GM12878 (cell line): Measurements from ENCODE around the gene AKAP11. TPM values are rescaled to one million over a fixed set of nuclear protein-coding genes. Genes with fewer than 3 reads are reported as not detected.
A peak's percentile ranks its signal among the peaks of the same experiment; 100 is the strongest.

Source experiments
- ATF2 ChIP-seq: IDR thresholded peaks from 2 replicates; pipeline ENCODE4 v1.6.1; 2012; ENCODE audit warnings: low read length, inconsistent platforms
- ATF3 ChIP-seq: IDR thresholded peaks from 2 replicates; pipeline ENCODE4 v1.6.1; 2011; ENCODE audit warnings: low read depth, mild to moderate bottlenecking, low read length, moderate library complexity, borderline replicate concordance; ENCODE audit errors: extremely low read depth
- ATF7 ChIP-seq: fragments of 450-650 bp; IDR thresholded peaks from 2 replicates; pipeline ENCODE4 v1.6.1; 2016; ENCODE audit warnings: low read depth, mild to moderate bottlenecking
- CHD1 ChIP-seq: IDR thresholded peaks from 2 replicates; pipeline ENCODE4 v1.6.1; 2012; ENCODE audit warnings: low read depth, low read length, improper control_type of control experiment
- FOXM1 ChIP-seq: IDR thresholded peaks from 2 replicates; pipeline ENCODE4 v1.6.1; 2012; ENCODE audit warnings: low read depth, mild to moderate bottlenecking, inconsistent platforms, low read length, moderate library complexity
- IKZF2 ChIP-seq, 2 experiments: fragments of 450-650 bp; IDR thresholded peaks; 2 replicates each; pipeline ENCODE4 v1.6.1; 2017; ENCODE audit warnings: mild to moderate bottlenecking in 2 of 2, moderate library complexity in 2 of 2
- IRF5 ChIP-seq: fragments of 450-650 bp; IDR thresholded peaks from 2 replicates; pipeline ENCODE4 v1.6.1; 2017; ENCODE audit warnings: borderline replicate concordance
- KAT2A ChIP-seq: conservative IDR thresholded peaks from 2 replicates; pipeline ENCODE4 v1.6.1; 2011; ENCODE audit warnings: low read depth, low read length; ENCODE audit not compliant: control insufficient read depth
- LARP7 ChIP-seq: fragments of 450-650 bp; IDR thresholded peaks from 2 replicates; pipeline ENCODE4 v1.6.1; 2017; ENCODE audit warnings: mild to moderate bottlenecking
- MXI1 ChIP-seq: fragments of 150-350 bp; IDR thresholded peaks from 2 replicates; pipeline ENCODE4 v1.6.1; 2011; ENCODE audit warnings: low read depth, mild to moderate bottlenecking, inconsistent platforms, low read length, improper control_type of control experiment
- NR2F1 ChIP-seq: fragments of 450-650 bp; conservative IDR thresholded peaks from 2 replicates; pipeline ENCODE4 v1.6.1; 2017; ENCODE audit warnings: mild to moderate bottlenecking
- POU2F2 ChIP-seq: IDR thresholded peaks from 3 replicates; pipeline ENCODE4 v1.6.1; 2011; ENCODE audit warnings: low read depth, mild to moderate bottlenecking, low read length, borderline replicate concordance
- RAD21 ChIP-seq: IDR thresholded peaks from 2 replicates; pipeline ENCODE4 v1.6.1; 2011; ENCODE audit warnings: mild to moderate bottlenecking, low read depth, low read length, moderate library complexity; ENCODE audit not compliant: insufficient read depth
- SIX5 ChIP-seq: IDR thresholded peaks from 2 replicates; pipeline ENCODE4 v1.6.1; 2011; ENCODE audit warnings: mild to moderate bottlenecking, low read depth, low read length, moderate library complexity; ENCODE audit not compliant: severe bottlenecking
- SKIL ChIP-seq: fragments of 450-650 bp; IDR thresholded peaks from 2 replicates; pipeline ENCODE4 v1.6.1; 2017; ENCODE audit warnings: mild to moderate bottlenecking, low read depth, inconsistent platforms; ENCODE audit not compliant: poor library complexity, severe bottlenecking
- TBL1XR1 ChIP-seq: IDR thresholded peaks from 2 replicates; pipeline ENCODE4 v1.6.1; 2012; ENCODE audit warnings: low read depth, low read length, improper control_type of control experiment
- USF2 ChIP-seq: IDR thresholded peaks from 2 replicates; pipeline ENCODE4 v1.6.1; 2011; ENCODE audit warnings: low read depth, low read length, improper control_type of control experiment, borderline replicate concordance
- YY1 ChIP-seq: IDR thresholded peaks from 2 replicates; pipeline ENCODE4 v1.6.1; 2011; ENCODE audit warnings: low read depth, mild to moderate bottlenecking, low read length
- ZBTB4 ChIP-seq: fragments of 450-650 bp; formaldehyde crosslinking; IDR thresholded peaks from 2 replicates; pipeline ENCODE4 v1.4.0; 2022; ENCODE audit warnings: mild to moderate bottlenecking, moderate library complexity
- ZNF274 ChIP-seq: IDR thresholded peaks from one replicate; pipeline ENCODE4 v1.8.0; 2011; ENCODE audit not compliant: insufficient read length, insufficient read depth
- polyA plus RNA-seq, 11 experiments: library from polyadenylated mRNA; depleted of rRNA in 4 of 11; unstranded in 6 of 11; stranded (reverse) in 5 of 11; fragments of >200 nt; fragmentation: Nextera tagmentation in 4 of 11; fragmentation: Illumina TruSeq in 1 of 11; extraction: Ambion mirVana in 4 of 11; extraction: Trizol in 1 of 11; gene quantifications; 1 replicate in 1 of 11; 2 replicates in 10 of 11; pipeline versions ENCODE4 v1.2.1 to v1.2.3, GENCODE V29; 2011 to 2016; ENCODE audit warnings: inconsistent platforms in 2 of 11, missing spikeins in 2 of 11, low read depth in 1 of 11
- total RNA-seq, 4 experiments: library from RNA; depleted of rRNA in 3 of 4; stranded (reverse); fragments of >200 nt in 3 of 4; fragmentation: Illumina TruSeq in 1 of 4; extraction: Trizol in 1 of 4; gene quantifications; 2 replicates each; pipeline versions ENCODE4 v1.2.1 to v1.2.3, GENCODE V29; 2013 to 2021

Gene AKAP11
- total and polyA plus RNA-seq, 10 of the 15 experiments (the other 5 are each of a cell fraction or from before 2014, with no cell fraction given): 4.8 to 36.8 (median 17.9) TPM

GRCh38 chr13:42271337-42272114, 426 bp upstream of the AKAP11 start (continued):
- TF ChIP-seq IRF5 (peak; percentile 89), SKIL (peak; percentile 43), ATF2 (no peak), CHD1 (no peak), NR2F1 (no peak), KAT2A (no peak), POU2F2 (peak; percentile 64; the same call in 2 of the 3 replicates), TBL1XR1 (peak; percentile 32; the same call in 1 of the 2 replicates), ZNF274 (no peak), MXI1 (peak; percentile 99), RAD21 (no peak), YY1 (0 out of 2 replicates have a peak, but pooled peaks have one; percentile 12), FOXM1 (0 out of 2 replicates have a peak, but pooled peaks have one; percentile 35), USF2 (peak; percentile 91), IKZF2 (IDR thresholded peaks at IDR 0.05) (peak; percentile 78 to 83; a peak in 3 of 4 replicates), ATF3 (peak; percentile 63; the same call in 1 of the 2 replicates), LARP7 (peak; percentile 70), ZBTB4 (CRISPR knock-in tag) (no peak), SIX5 (no peak), ATF7 (0 out of 2 replicates have a peak, but pooled peaks have one; percentile 31)
